NCI-H2227 treated with DMSO at 0.1 percent for 48 hours (cell line): ENCODE measurements around the gene ATF1.
A peak's percentile ranks its signal among the peaks of the same experiment; 100 is the strongest.
"Not testable (repeated sequence)": the region's sequence is repeated elsewhere in the genome, so short reads cannot be mapped to it uniquely, and the experiment has no call there.

Source experiments
- DNase-seq: peaks from one replicate; lab custom pipeline; 2025; lab: John Stamatoyannopoulos, UW

ATF1 gene

GRCh38 chr12:50751948-50752721 lies 11.8 kb upstream of the ATF1 start:
- no peak for DNase-seq

GRCh38 chr12:50753232-50753769 lies 10.6 kb upstream of the ATF1 start:
- DNase-seq, result no peak

- DNase-seq, result peak; percentile 42
Measured at GRCh38 chr12:50764286-50765094, 589 bp downstream of the ATF1 start.

- DNase-seq, result peak; percentile 15
Measured at GRCh38 chr12:50765095-50765911, 1.4 kb downstream of the ATF1 start.

GRCh38 chr12:50768391-50768790 lies 4.5 kb downstream of the ATF1 start:
- DNase-seq, result no peak

- DNase-seq, result not testable (repeated sequence)
Measured at GRCh38 chr12:50768813-50769212, 4.9 kb downstream of the ATF1 start.

- no peak for DNase-seq
Measured at GRCh38 chr12:50771409-50771808, 7.5 kb downstream of the ATF1 start.

GRCh38 chr12:50772470-50772869 lies 8.6 kb downstream of the ATF1 start:
- no peak for DNase-seq

- no peak for DNase-seq
Measured at GRCh38 chr12:50772877-50773276, 9.0 kb downstream of the ATF1 start.

GRCh38 chr12:50775251-50775650 lies 11.3 kb downstream of the ATF1 start:
- no peak for DNase-seq

- DNase-seq, result no peak
Measured at GRCh38 chr12:50776749-50777728, 13.1 kb downstream of the ATF1 start.

GRCh38 chr12:50778663-50779590 lies 15.0 kb downstream of the ATF1 start:
- no peak for DNase-seq

GRCh38 chr12:50780013-50780412 lies 16.1 kb downstream of the ATF1 start:
- no peak for DNase-seq

- DNase-seq, result no peak
Measured at GRCh38 chr12:50784501-50784900, 20.6 kb downstream of the ATF1 start.

GRCh38 chr12:50785406-50786001 lies 21.6 kb downstream of the ATF1 start:
- no peak for DNase-seq

GRCh38 chr12:50786498-50787231 lies 22.8 kb downstream of the ATF1 start:
- no peak for DNase-seq

- no peak for DNase-seq
Measured at GRCh38 chr12:50787618-50788017, 23.7 kb downstream of the ATF1 start.

- DNase-seq, result no peak
Measured at GRCh38 chr12:50788561-50788960, 24.7 kb downstream of the ATF1 start.

- DNase-seq, result no peak
Measured at GRCh38 chr12:50790081-50790480, 26.2 kb downstream of the ATF1 start.
